ENCODE measurements around the gene MYL5. TPM values are rescaled to one million over a fixed set of nuclear protein-coding genes. Genes with fewer than 3 reads are reported as not detected.
A peak's percentile ranks its signal among the peaks of the same experiment; 100 is the strongest.
"Not testable (repeated sequence)": the region's sequence is repeated elsewhere in the genome, so short reads cannot be mapped to it uniquely, and the experiment has no call there.

MYL5 gene
- total and polyA plus RNA-seq, 12 donors: 5.9 to 77.6 (median 21.5) TPM

GRCh38 chr4:689723-690122 is 15.4 kb downstream of the MYL5 start:
- no peaks in the 10 kb centered on the region for H3K27me3 ChIP-seq
- no peaks in the 10 kb centered on the region for H3K36me3 ChIP-seq (replicated peaks in 1 of 2)
- no peak for DNase-seq
- intact Hi-C loops (cut with DNase I): no loop called here
- H3K27ac ChIP-seq: peak overlapping the region in 4 of 5 donors; percentile 30 to 99 (median 90)
- peaks cover 20 to 36% of the 10 kb centered on the region in 2 donors for H3K4me1 ChIP-seq (replicated peaks in 1 of 2)
- TF ChIP-seq CTCF (IDR thresholded peaks at IDR 0.05) (no peak), POLR2A (IDR thresholded peaks at IDR 0.05) (no peak)
- 81 to 85% (median 82%) methylated on average over 8 of the region's 8 CpGs for WGBS, 4 donors
- peak overlapping the region in 1 of 4 donors; percentile 54 for H3K4me3 ChIP-seq
- H3K9me3 ChIP-seq (replicated peaks in 1 of 3): no peaks in the 10 kb centered on the region

GRCh38 chr4:692771-693554 is 18.6 kb downstream of the MYL5 start:
- DNase-seq: no peak
- peaks cover 6 to 17% of the 10 kb centered on the region in 2 donors for H3K4me1 ChIP-seq (replicated peaks in 1 of 2)
- H3K9me3 ChIP-seq (replicated peaks in 1 of 3): no peaks in the 10 kb centered on the region
- H3K4me3 ChIP-seq: no peak overlapping the region
- no peak overlapping the region for H3K27ac ChIP-seq
- no peak for TF ChIP-seq POLR2A (IDR thresholded peaks at IDR 0.05)
- TF ChIP-seq CTCF (IDR thresholded peaks at IDR 0.05): no peak
- no peaks in the 10 kb centered on the region for H3K27me3 ChIP-seq
- intact Hi-C loops (cut with DNase I): no loop called here
- WGBS, 4 donors: 81 to 91% (median 83%) methylated on average over 17 to 32 of the region's 32 CpGs
- no peaks in the 10 kb centered on the region for H3K36me3 ChIP-seq (replicated peaks in 1 of 2)

GRCh38 chr4:694341-694940 is 20.1 kb downstream of the MYL5 start:
- not testable (repeated sequence) for H3K27ac ChIP-seq, H3K4me3 ChIP-seq

GRCh38 chr4:699816-700580 is 25.7 kb downstream of the MYL5 start:
- H3K36me3 ChIP-seq (replicated peaks in 1 of 2): no peaks in the 10 kb centered on the region
- TF ChIP-seq CTCF (IDR thresholded peaks at IDR 0.05) (no peak), POLR2A (IDR thresholded peaks at IDR 0.05) (no peak)
- H3K27ac ChIP-seq: peak overlapping the region in 3 of 5 donors; percentile 5 to 80 (median 41)
- no peak for DNase-seq
- 80 to 84% (median 83%) methylated on average over 25 to 27 of the region's 27 CpGs for WGBS, 4 donors
- H3K27me3 ChIP-seq: no peaks in the 10 kb centered on the region
- no peaks in the 10 kb centered on the region for H3K9me3 ChIP-seq (replicated peaks in 1 of 3)
- no peaks in the 10 kb centered on the region for H3K4me1 ChIP-seq (replicated peaks in 1 of 2)
- intact Hi-C loops (cut with DNase I): no loop called here
- H3K4me3 ChIP-seq: no peak overlapping the region

More at GRCh38 chr4:694341-694940, 20.1 kb downstream of the MYL5 start:
- H3K4me1 ChIP-seq (replicated peaks in 1 of 2); H3K27me3 ChIP-seq; H3K36me3 ChIP-seq (replicated peaks in 1 of 2); DNase-seq; H3K9me3 ChIP-seq (replicated peaks in 1 of 3); intact Hi-C loops (cut with DNase I): not testable (repeated sequence)
- 85 to 88% (median 85%) methylated on average over 12 of the region's 12 CpGs for WGBS, 4 donors
